Duodenal mucosa (tissue), 2 donors: Measurements from ENCODE around the gene KCNMA1.

Experiments used
- H3K27ac ChIP-seq: one replicate; pipeline ENCODE4 v1.7.0; 2013; ENCODE audit warnings: low read depth, low read length
- H3K27me3 ChIP-seq, 2 donors: one replicate each; pipeline ENCODE4 v1.7.0; 2013; ENCODE audit warnings: low read length in 2 of 2, control low read depth in 1 of 2; ENCODE audit not compliant: insufficient read depth in 2 of 2, control insufficient read depth in 1 of 2
- H3K36me3 ChIP-seq, 2 donors: one replicate each; pipeline ENCODE4 v1.7.0; 2013; ENCODE audit warnings: low read length in 2 of 2, control low read depth in 1 of 2; ENCODE audit not compliant: insufficient read depth in 2 of 2, control insufficient read depth in 1 of 2
- H3K4me1 ChIP-seq, 2 donors: one replicate each; pipeline ENCODE4 v1.7.0; 2013; ENCODE audit warnings: low read length in 2 of 2, control low read depth in 1 of 2; ENCODE audit not compliant: insufficient read depth in 2 of 2, control insufficient read depth in 1 of 2
- H3K4me3 ChIP-seq, 2 donors: one replicate each; pipeline ENCODE4 v1.7.0; 2013; ENCODE audit warnings: low read length in 2 of 2, low read depth in 1 of 2
- H3K9ac ChIP-seq, 2 donors: one replicate each; pipeline ENCODE4 v1.7.0; 2013; ENCODE audit warnings: low read length in 2 of 2, low read depth in 1 of 2
- H3K9me3 ChIP-seq, 2 donors: one replicate each; pipeline ENCODE4 v1.7.0; 2013; ENCODE audit warnings: low read length in 2 of 2, control low read depth in 1 of 2; ENCODE audit not compliant: control insufficient read depth in 1 of 2

KCNMA1 gene

GRCh38 chr10:77105761-77106221 is 531.8 kb downstream of the KCNMA1 start:
- Histone ChIP-seq H3K4me3 (no peak overlapping the region), H3K9ac (no peak overlapping the region), H3K4me1 (no peaks in the 10 kb centered on the region), H3K27me3 (no peaks in the 10 kb centered on the region), H3K27ac (no peak overlapping the region), H3K36me3 (no peaks in the 10 kb centered on the region), H3K9me3 (no peaks in the 10 kb centered on the region)

DNA sequence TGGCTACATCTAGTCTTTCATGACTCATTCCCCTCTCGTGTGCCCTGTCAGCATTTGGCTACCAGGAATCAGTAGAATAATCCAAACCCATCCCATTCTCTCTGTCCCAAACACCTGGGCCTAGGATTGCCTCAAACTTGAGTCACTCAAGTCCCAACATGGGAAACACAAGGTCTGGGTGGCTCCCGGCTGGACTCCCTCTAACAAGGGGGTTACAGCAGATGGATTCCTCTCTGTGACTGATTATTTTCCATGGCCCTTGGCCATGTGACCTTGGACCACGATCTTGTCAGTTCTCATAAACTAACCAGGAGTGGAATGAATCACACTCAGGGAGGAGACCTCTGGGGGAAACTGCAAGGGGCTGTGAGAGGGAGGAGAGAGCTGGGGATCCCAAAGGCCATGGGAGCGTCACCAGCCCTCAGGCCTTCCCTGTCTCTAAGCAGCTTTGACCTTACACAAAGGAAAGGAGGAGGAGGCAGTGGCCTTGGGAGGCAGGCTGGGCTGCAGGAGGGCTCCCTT is 533.1 kb downstream of the KCNMA1 start:
- Histone ChIP-seq H3K9me3 (no peaks in the 10 kb centered on the region), H3K27me3 (no peaks in the 10 kb centered on the region), H3K9ac (no peak overlapping the region), H3K27ac (no peak overlapping the region), H3K36me3 (no peaks in the 10 kb centered on the region), H3K4me3 (no peak overlapping the region), H3K4me1 (no peaks in the 10 kb centered on the region)

- Histone ChIP-seq H3K4me1 (no peaks in the 10 kb centered on the region), H3K4me3 (no peak overlapping the region), H3K27me3 (no peaks in the 10 kb centered on the region), H3K27ac (no peak overlapping the region), H3K36me3 (no peaks in the 10 kb centered on the region), H3K9ac (no peak overlapping the region), H3K9me3 (no peaks in the 10 kb centered on the region)
Measured at GRCh38 chr10:77103213-77103612, 534.4 kb downstream of the KCNMA1 start.

DNA sequence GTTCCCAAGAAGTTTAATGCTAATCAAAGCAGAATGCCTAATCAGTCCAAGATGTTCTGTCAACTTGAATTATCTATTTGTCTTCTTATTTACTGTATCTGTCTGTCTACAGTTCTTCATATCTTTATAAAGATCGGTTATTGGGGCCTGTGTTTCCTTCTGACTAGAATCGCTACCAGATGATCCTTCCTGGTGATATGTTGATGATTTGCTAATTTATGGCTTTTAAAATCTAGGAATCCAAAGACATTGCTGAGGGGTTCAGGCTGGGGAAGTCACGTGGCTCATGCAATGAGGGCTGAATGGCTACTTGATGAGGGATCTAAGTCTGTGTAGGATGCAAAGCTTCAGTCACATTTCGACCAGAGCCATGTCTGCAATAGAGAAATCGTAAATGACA is 536.3 kb downstream of the KCNMA1 start:
- Histone ChIP-seq H3K27ac (no peak overlapping the region), H3K27me3 (no peaks in the 10 kb centered on the region), H3K4me3 (no peak overlapping the region), H3K4me1 (no peaks in the 10 kb centered on the region), H3K36me3 (no peaks in the 10 kb centered on the region), H3K9ac (no peak overlapping the region), H3K9me3 (no peaks in the 10 kb centered on the region)

DNA sequence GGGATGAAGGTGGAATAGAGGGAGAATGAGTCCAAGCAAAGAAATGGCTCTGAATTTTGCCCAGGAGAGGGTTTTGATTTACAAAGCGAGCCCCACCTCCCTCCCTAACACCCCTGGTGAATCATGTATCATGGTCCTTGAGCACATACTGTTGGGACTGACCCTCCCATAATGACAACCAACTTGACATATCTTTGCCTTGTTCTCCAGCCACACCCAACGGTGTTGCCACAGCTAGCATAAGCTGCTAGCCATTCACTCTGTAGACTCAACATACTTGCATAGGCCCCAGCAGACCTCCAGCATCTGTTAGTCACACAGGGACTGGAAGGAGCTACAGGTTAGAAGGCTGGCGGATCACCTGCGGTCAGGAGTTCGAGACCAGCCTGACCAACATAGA is 538.5 kb downstream of the KCNMA1 start:
- Histone ChIP-seq H3K4me1 (no peaks in the 10 kb centered on the region), H3K9ac (no peak overlapping the region), H3K9me3 (no peaks in the 10 kb centered on the region), H3K36me3 (no peaks in the 10 kb centered on the region), H3K4me3 (no peak overlapping the region), H3K27ac (no peak overlapping the region), H3K27me3 (no peaks in the 10 kb centered on the region)

- Histone ChIP-seq H3K9me3 (no peaks in the 10 kb centered on the region), H3K36me3 (no peaks in the 10 kb centered on the region), H3K27me3 (no peaks in the 10 kb centered on the region), H3K27ac (no peak overlapping the region), H3K9ac (no peak overlapping the region), H3K4me3 (no peak overlapping the region), H3K4me1 (no peaks in the 10 kb centered on the region)
Measured at GRCh38 chr10:77097625-77098024, 540.0 kb downstream of the KCNMA1 start.

DNA sequence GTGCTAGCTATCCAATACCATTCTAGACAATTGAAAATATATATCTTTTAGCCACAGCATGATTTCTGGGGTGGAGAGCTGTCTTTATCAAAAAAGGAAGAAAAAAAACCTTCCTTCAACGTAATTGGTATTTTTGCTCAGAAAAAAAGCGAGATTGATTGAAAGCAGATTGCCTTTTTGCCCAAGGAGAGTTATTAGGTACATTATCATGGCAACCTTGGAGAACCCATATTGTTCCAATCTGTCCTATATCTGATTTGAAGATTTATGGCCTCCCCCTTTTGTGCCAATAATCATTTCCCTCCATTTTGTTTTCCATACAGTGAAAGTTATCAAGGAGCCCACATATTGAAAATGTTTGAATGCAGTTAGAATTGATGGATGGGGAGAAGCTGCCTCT is 544.5 kb downstream of the KCNMA1 start:
- no peak overlapping the region for H3K4me3 ChIP-seq
- no peaks in the 10 kb centered on the region for H3K27me3 ChIP-seq
- no peak overlapping the region for H3K27ac ChIP-seq
- H3K4me1 ChIP-seq = no peaks in the 10 kb centered on the region
- no peak overlapping the region for H3K9ac ChIP-seq
- H3K36me3 ChIP-seq = no peaks in the 10 kb centered on the region
- H3K9me3 ChIP-seq = no peaks in the 10 kb centered on the region

GRCh38 chr10:77091597-77092165 is 545.9 kb downstream of the KCNMA1 start:
- Histone ChIP-seq H3K4me3 (no peak overlapping the region), H3K9me3 (no peaks in the 10 kb centered on the region), H3K4me1 (no peaks in the 10 kb centered on the region), H3K27me3 (no peaks in the 10 kb centered on the region), H3K9ac (no peak overlapping the region), H3K36me3 (no peaks in the 10 kb centered on the region), H3K27ac (no peak overlapping the region)

- Histone ChIP-seq H3K4me3 (no peak overlapping the region), H3K4me1 (no peaks in the 10 kb centered on the region), H3K9ac (no peak overlapping the region), H3K27me3 (no peaks in the 10 kb centered on the region), H3K9me3 (no peaks in the 10 kb centered on the region), H3K27ac (no peak overlapping the region), H3K36me3 (no peaks in the 10 kb centered on the region)
Measured at GRCh38 chr10:77090381-77091356, 546.9 kb downstream of the KCNMA1 start.

DNA sequence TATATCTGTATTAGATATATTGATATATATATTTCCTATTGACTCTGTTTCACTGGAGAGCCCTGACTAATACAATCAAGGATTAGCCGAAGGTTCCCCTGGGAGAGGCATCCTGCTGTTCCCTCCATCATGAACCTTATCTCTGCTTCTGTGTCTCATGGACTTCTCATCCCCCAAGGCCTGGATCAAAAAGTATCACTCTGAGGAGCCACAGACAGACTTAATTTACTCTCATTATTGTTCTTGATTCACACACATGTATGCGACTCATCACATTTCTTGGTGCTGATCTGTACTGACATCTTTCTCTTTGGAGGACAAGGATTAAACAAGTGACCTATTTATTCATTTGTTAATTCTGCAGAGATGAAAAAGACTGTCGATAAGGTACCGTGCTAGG is 550.2 kb downstream of the KCNMA1 start:
- H3K27me3 ChIP-seq = no peaks in the 10 kb centered on the region
- H3K4me1 ChIP-seq = no peaks in the 10 kb centered on the region
- no peak overlapping the region for H3K4me3 ChIP-seq
- no peak overlapping the region for H3K9ac ChIP-seq
- no peak overlapping the region for H3K27ac ChIP-seq
- H3K36me3 ChIP-seq = no peaks in the 10 kb centered on the region
- H3K9me3 ChIP-seq = no peaks in the 10 kb centered on the region
